HTERT RPE-1 (cell line): ENCODE measurements around the gene TPRN.

Experiments
- in situ Hi-C: fragments of 300-500 bp; cut with MboI; formaldehyde crosslinking; loops from 4 replicates; pipeline ENCODE4 v1.14.3; 2020; ENCODE audit warnings: low sequenced_read_pairs

The TPRN gene

DNA sequence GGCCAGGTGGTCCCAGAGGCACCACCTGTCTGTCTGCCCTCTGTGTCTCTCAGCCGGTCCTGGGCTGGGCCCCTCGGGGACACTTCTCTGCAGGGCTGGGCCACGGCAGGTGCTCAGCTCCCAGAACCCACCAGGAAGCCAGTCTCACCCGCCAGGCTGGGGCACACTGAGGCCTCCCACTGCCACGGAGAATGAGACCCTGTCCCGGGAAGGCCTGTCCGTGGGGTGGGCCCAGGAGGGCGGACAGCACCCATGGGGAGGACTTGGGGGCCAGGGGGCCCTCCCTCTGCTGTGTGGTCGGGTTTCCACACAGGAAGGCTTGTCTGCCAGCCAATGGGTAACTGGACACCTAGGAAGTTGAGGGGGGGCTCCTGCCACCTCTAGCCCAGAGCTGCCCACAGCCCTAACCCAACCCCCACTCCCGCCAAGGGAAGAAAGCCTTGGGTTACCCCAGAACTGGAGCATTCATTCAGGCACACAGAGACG, 36.4 kb upstream of the TPRN start:
- in situ Hi-C loops: no loop called here

DNA sequence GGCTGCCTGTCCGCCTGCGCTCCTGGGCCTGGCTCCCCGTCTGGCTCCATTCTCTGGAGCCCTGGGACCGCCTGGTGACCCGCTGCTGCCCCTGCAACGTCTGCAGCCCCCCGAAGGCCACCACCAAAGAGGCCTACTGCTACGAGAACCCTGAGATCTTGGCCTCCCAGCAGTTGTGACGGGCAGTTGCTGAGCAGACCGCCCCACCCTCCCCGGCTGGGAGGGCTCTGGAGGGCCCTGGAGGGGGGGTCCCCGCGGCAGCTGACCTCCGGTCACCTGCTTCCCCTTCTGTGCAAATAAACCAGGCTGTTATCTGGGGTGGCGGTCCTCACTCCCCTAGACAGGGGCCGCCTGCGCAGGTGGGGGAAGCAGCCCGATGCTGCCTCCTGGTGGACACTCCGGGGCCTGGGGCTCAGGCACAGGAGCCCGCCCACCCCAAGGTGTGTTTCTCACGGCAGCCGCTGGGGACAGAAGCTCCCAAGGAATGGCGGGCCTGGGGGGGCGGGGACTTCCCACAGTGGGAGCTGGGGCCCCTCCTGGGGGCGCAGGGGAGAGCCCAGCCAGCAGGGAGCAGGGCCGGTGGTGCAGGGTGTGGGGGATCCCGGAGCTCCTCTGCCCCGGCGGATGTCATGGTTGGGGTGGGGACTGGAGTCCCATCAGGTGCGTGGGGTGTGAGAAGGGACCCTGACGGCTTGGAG, 35.8 kb upstream of the TPRN start:
- in situ Hi-C loops: no loop called here

- in situ Hi-C loops: no loop called here
These were observed 35.1 kb upstream of the TPRN start for GRCh38 chr9:137235424-137236237.

DNA sequence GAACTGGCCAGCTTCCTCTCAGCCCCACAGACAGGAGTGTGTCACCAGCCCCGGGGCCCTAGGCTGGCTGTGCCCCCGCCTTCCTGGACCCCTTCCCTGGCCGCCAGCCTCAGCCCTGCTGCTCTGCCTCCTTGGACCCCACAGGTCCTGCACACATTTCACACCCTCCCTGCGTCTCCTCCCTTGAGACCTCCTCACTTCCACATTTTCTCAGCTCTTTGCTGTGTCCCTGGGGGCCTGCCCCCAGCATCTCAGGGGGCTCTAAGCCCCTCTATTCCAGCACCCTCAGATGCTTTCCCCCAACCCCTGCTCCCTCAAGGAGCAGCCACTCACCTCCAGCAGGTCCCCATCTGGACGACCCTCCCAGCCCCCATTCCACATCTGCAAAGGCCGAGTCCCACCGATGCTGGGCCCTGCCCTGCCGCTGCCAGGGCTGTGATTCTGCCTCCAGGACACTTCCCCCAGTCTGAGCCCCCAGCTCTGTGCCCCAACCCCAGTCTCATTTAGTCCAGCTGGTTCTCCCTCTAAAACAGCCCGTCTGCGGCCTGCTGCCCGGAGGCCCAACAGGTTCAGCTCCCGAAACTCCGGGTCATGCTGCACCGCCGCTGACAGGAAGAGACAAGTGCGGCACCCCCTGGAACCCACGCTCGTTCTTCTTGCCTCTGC, 34.4 kb upstream of the TPRN start:
- in situ Hi-C loops: no loop called here

DNA sequence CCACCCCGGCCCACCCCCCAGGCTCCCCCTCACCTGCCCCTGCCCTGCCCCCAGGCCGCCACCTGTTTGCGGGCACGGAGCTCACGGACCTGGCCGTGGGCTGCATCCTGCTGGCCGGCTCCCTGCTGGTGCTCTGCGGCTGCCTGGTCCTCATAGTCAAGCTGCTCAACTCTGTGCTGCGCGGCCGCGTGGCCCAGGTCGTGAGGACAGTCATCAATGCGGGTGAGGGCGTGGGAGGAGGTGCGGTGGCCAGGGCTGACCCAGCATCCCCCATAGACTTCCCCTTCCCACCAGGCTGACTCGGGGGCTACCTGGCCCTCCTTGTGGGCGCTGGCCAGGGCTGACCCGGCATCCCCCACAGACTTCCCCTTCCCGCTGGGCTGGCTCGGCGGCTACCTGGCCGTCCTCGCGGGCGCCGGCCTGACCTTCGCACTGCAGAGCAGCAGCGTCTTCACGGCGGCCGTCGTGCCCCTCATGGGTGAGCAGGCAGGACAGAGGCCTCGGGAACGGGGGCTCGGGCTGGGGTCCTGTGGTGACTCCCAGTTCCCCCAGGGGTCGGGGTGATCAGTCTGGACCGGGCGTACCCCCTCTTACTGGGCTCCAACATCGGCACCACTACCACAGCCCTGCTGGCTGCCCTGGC, 33.6 kb upstream of the TPRN start:
- in situ Hi-C loops: no loop called here

DNA sequence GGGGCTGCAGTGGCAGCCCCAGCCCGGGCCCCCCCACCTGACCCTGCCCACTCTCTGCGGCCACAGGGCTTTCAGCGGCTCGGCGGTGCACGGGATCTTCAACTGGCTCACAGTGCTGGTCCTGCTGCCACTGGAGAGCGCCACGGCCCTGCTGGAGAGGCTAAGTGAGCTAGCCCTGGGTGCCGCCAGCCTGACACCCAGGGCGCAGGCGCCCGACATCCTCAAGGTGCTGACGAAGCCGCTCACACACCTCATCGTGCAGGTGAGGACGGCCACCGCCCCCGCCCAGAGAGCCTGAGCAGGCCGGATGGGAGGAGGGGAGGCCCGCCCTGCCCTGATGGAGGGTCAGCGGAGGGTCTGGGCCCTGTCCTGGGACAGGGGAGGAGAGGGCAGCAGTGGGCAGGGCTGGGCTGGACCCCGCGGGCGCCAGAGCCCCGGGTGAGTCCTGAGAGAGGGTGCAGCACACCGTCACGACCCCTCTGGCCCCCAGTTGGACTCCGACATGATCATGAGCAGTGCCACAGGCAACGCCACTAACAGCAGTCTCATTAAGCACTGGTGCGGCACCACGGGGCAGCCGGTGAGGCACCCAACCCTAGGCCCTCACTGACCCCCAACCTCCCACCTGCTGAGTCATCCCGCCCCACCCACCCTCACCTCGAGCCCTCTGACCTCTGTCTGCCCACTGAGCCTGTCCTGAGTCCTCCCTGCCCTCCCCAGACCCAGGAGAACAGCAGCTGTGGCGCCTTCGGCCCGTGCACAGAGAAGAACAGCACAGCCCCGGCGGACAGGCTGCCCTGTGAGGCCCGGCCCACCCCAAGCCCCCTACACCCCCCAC, 32.8 kb upstream of the TPRN start:
- in situ Hi-C loops: no loop called here

DNA sequence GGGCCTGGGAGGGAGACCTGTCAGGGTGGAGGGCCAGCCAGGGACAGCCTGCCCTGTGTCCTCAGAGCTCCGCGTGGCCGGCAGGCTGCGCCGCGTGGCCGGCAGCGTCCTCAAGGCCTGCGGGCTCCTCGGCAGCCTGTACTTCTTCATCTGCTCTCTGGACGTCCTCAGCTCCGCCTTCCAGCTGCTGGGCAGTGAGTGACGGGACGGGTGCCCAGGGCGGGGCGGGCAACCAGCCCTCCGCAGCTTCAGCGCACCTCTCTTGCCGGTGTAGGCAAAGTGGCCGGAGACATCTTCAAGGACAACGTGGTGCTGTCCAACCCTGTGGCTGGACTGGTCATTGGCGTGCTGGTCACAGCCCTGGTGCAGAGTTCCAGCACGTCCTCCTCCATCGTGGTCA, 32.0 kb upstream of the TPRN start:
- in situ Hi-C loops: no loop called here

- in situ Hi-C loops: no loop called here
These were observed 31.6 kb upstream of the TPRN start for GRCh38 chr9:137232101-137232500.

- in situ Hi-C loops: no loop called here
These were observed 31.0 kb upstream of the TPRN start for GRCh38 chr9:137231372-137232039.

DNA sequence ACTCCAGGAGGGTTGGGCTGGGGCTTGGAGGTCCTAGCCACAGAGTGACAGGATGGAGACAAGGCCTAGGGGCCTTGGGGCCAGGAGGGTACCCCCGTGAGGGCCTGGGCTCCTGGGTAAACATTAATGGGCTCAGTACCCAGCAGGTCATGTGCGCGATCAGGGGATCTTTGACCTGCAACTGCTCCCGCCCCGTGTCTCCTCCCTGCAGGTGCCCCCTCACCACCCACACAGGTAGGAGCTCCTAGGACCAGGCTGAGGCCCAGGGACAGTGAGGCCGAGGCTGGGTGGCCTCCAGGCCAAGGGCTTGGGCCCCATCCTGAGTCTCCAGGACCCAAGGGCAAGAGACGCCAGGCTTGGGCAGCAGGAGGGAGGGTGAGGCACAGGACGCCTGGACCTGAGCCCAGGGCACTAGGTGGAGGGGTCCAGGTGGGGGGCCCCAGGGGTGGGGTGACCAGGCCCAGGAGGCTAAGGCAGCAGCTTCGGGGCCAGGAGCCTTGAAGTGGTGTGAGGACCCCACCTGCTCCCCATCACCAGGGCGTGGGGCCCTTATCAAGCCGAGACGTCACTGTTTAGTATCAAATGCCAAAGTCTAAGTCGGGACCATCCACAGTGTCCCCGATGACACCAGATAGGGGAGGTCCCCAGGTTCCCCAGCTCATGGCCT, 30.3 kb upstream of the TPRN start, which contains the start of gene SLC34A3:
TSS of gene SLC34A3 (plus strand) at position 197 of the 667 bp plus-strand sequence. CDS start 802 bp downstream, outside the sequence.
- in situ Hi-C loops: no loop called here

DNA sequence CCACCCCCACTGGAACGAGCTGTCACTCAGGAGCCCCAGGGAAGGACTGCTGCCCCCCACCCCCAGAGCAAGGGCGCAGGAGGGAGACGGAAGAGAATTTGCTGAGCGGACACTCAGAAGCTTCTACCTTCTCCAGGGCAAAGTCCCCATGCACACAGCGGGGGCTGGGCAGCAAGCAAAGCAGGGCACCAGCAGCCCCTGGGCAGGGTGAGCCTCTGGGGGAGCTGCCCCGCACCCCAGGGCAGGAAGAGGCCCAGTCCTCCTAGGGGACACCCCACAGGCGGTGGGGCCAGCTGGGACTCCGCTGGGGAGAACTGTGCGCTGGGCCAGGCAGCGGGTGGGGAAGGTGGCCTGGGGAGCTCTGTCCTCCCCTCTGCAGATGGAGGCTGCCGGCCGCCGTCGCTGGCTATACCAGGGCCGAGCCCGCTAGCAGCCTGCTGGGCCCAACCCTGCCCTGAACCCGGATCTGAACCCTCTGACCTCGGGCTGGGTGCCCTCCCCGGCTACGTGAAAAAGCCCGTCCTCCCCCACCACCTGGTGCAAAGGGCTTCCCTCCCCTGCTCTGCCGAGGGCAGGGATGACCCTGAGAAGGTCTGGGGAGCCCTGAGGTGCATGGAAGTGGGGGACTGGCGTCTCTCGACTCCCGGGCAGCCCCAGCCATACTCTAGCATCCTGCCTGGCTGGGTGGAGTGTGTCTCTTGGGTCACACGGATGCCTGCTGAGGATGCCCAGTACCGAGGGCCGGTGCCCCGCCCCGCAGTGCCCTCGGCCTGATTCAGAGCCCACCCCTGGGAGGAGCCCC, 29.6 kb upstream of the TPRN start:
- in situ Hi-C loops: no loop called here

DNA sequence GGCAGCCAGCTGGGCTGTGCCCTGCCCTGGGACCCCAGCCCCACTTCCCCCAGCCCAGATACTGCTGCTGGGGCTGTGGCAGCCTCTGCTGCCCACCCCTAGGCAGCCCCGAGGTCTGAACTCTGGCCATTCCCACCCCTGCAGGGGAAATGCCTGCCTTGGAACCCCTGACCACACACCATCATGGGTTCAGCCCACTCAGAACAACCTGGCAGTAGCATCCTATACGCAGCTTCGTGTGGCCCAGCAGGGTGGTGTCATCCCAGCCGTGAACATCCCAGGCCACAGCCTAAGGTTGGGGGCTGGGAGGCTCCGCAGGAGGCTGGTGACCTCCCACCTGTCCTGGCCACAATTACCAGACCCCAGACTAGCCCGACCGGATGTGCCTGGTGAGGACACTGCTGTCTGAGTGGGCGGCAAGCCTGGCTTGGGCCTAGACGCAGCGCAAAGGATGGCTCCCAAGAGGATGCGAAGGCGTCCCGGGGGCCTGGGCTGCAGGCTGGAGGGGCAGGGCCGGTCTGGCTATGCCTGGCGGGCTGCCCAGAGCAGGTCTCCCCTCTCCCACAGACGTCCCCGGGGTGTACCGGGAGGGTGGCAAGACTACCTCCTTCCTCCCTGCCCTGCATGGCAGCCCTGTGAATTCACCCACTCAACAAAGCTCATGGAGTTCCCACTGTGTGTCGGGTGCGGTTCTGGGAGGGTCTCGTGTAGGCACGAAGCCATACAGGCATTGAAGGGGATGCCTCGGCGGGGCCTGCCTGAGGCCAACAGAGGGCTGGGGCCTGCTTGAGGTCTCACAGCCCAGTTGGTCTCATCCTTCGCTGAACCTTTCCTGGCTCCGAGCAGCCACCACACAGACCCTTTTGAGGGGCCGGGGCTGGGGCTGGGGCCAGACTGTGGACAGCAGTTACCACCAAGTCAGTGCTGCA, 28.7 kb upstream of the TPRN start:
- in situ Hi-C loops: no loop called here

DNA sequence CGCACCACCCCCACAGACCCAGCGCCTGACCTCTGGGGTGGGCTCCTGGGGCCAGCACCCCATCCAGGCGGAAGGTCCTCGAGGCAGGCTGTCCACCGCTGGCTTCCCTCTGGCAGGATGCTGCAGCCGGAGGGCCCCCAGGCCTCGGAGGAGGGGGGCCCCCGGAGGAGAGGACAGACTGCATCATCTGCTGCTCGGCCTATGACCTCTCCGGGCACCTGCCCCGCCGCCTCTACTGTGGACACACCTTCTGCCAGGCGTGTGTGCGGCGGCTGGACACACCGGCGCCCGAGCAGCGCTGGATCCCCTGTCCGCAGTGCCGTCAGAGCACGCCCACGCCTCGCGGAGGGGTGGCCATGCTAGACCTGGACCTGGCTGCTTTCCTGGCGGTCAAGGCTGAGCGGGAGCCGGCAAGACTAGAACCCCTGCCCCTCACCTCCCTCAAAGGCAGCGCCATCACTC, 28.0 kb upstream of the TPRN start:
- in situ Hi-C loops: no loop called here

DNA sequence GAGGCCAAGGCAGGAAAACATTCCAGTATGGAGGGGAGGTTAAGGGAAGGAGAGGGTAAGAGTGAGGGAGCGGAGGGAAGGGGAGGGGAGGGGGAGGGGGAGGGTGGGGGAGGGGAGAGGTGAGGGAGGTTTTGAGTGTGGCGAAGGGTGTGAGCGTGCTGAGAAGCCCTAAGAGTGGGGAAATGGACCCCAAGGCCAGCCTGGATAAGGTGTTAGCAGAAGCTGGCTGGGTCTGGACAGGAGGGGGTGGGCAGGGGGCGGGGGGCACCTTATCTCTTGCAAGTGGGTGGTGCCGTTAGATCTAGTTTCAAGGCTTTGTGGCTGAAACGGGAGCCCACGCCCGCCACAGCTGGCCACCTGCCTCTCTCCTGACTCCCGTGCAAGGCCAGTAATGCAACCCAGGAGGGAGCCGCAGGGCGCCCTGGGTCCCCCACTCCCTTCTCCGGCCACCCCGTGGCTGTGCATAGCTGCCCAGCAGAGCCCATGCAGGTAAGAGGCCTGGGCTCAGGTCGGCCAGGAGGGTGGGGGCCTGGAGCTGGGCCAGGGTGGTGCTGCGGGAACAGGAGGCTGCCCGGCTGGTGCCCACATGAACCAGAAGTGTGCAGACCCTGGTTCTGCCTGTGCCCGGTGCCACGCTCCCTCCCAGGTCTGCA, 27.4 kb upstream of the TPRN start:
- in situ Hi-C loops: no loop called here

- in situ Hi-C loops: no loop called here
These were observed 26.7 kb upstream of the TPRN start, which contains the start of gene RNF224 for GRCh38 chr9:137227054-137227852. Gene RNF224, plus strand, starts transcription at chr9:137227502. Its CDS starts 834 bp downstream, at chr9:137228336.
